GM18511 (cell line): ENCODE results near the gene AGAP1.

Source experiments
- ATAC-seq: cut with Tn5 transposase; IDR thresholded peaks from one replicate; pipeline ENCODE4 v1.9.1; 2021; ENCODE audit warnings: mild to moderate bottlenecking, moderate library complexity; ENCODE audit not compliant: unreplicated experiment

Gene AGAP1

DNA sequence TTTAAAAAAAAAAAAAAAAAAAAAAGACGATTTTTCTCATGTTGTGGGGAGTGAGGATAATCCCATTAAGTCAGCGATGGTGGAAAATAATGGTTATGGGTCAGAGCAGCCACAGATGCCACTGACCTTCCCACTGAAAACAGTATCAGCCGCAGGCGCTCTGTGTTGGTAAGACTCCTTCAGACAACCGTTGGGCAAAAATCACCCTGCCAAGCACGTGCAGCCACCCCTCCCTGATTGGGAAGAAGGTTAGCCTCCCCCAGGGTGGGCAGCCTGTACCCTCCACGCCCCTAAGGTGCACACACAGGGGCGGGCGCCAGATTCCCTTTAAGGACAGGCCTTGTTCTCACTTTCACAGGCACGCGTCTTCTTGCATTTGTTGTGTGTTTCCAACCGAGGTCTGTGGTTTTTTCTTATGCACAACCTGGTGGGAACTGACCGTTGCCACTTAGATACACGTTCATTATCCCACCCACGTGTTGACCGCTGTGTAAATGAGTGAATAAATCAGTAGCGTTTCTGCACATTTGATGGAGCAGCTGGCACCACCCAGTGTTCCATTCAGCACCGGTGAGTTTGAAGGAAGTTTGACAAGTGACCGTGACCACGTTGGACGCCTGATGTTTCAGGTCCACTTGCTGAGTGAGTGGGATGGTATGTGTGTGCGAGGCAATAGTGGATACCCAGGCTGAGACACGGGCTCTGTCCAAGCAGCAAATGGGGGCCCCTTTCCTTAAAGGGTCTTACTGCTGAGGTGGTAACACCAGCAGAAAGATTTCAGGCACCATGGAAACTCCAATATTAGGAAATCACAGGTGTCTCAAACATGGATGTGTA, 476.6 kb downstream of the AGAP1 start:
- ATAC-seq: no peak

GRCh38 chr2:235976516-235976915, 482.7 kb downstream of the AGAP1 start:
- ATAC-seq: no peak

GRCh38 chr2:235976956-235977355, 483.1 kb downstream of the AGAP1 start:
- ATAC-seq: no peak

- no peak for ATAC-seq
Observed at GRCh38 chr2:235977445-235977844, 483.6 kb downstream of the AGAP1 start.

- no peak for ATAC-seq
Observed at GRCh38 chr2:235978022-235978421, 484.2 kb downstream of the AGAP1 start.

DNA sequence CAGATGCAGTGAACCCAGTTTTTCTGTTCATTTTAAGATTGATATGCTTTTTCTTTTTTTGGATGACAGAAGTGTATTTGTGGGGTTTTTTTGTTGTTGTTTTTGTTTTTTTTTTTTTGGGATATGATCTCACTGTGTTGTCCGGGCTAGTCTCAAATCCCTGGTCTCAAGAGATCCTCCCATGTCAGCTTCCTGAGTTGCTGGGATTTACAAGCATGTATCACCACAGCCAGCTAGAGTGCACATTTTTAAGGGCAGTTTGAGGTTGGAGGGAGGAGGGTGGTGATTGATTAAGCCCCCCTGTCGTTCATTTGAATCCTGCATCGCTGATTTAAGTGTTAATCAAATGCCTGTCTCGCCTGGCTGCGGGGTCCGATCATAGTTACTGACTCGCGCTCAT, 485.2 kb downstream of the AGAP1 start:
- ATAC-seq: no peak

- ATAC-seq: no peak
Observed at GRCh38 chr2:235979753-235980435, 486.1 kb downstream of the AGAP1 start.

- ATAC-seq: no peak
Observed at GRCh38 chr2:235981631-235982030, 487.8 kb downstream of the AGAP1 start.

GRCh38 chr2:235983016-235983415, 489.2 kb downstream of the AGAP1 start:
- ATAC-seq: no peak

- no peak for ATAC-seq
Observed at GRCh38 chr2:235984552-235984951, 490.7 kb downstream of the AGAP1 start.

GRCh38 chr2:235986361-235986760, 492.5 kb downstream of the AGAP1 start:
- no peak for ATAC-seq

GRCh38 chr2:235988271-235989015, 494.6 kb downstream of the AGAP1 start:
- no peak for ATAC-seq

DNA sequence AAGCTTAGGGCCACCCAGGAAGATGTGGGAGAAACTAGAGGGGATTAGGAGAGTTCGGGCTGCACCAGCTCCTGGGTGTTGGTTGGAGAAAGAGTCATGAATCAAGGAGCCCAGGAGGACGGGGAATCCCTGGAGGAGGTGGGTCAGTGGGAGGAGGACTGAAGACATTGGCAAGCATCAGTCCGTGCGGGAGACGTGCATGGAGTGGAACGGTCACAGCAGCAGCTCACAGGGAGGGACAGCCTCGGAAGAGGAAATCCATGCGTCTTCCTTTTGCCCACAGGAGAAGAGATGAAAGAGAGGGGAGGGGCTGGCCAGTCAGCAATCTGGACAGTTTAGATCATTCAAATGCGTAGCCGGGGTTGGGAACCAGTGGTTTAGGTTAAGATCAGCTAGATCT, 495.7 kb downstream of the AGAP1 start:
- ATAC-seq: no peak

GRCh38 chr2:235990344-235990743, 496.5 kb downstream of the AGAP1 start:
- no peak for ATAC-seq

DNA sequence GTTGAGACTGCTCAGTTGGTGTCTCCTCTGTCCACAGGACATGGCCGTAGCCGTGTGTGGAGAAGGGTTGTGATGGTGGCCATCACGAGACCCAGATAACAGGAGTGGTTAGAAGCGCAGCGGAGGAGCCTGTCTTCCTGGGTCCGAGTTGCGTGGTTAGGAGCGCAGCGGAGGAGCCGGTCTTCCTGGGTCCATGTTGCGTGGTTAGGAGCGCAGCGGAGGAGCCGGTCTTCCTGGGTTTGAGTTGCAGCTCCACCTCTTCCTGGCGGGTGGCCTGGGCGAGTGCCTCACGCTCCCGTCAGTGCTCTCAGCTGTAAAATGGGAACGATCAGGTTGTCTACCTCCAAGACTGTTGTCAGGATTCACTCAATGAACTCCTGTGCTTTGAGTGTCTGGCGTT, 498.2 kb downstream of the AGAP1 start:
- ATAC-seq: no peak

- ATAC-seq: no peak
Observed at GRCh38 chr2:235996419-235996818, 502.6 kb downstream of the AGAP1 start.

- no peak for ATAC-seq
Observed at GRCh38 chr2:235999011-235999410, 505.2 kb downstream of the AGAP1 start.

GRCh38 chr2:236001166-236001828, 507.5 kb downstream of the AGAP1 start:
- no peak for ATAC-seq

DNA sequence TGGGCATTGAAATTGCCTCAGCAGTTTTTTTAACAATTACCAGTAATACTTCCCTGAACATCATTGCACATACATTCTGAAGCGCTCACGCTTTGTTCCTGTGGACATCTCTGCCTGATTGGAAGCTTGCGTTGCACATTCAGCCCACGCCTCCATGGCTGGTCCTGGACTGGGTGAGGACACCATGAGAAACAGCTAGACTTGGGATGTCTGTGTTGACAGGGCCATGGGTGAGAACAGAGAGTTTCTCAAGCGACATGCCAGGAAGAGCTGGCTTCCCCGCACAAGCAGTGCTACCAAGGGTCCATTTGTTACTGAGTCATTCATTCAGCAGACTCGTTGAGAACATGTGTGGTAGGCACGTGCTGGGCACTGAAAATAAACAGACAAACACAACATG, 508.0 kb downstream of the AGAP1 start:
- ATAC-seq: no peak

DNA sequence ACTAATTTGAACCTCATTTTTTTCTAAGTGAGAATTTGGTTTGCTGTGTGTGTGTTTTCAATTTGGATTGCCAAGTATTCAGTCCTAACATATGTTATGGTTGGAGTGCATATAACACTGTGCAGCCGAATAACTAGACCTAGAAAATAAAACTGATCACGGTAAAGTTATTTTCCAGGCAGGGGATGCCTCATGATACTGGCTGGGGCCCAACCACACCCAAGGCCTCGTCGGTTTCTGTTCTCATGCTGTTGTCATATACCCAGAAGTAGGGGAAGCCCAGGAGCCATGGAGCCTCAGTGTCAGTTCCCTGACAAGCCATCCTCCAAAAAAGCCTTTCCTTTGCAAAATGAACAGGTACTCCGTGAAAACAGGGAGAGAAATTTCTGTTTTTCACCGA, 514.2 kb downstream of the AGAP1 start:
- ATAC-seq: no peak

GRCh38 chr2:236008857-236009256, 515.0 kb downstream of the AGAP1 start:
- no peak for ATAC-seq
